ENCODE data around the gene IL10RB. TPM values are rescaled to one million over a fixed set of nuclear protein-coding genes. Genes with fewer than 3 reads are reported as not detected.
"Not testable (repeated sequence)": the region's sequence is repeated elsewhere in the genome, so short reads cannot be mapped to it uniquely, and the experiment has no call there.

Gene IL10RB
- total RNA-seq, 1 experiment from 2014 or later, result 5.0 TPM

DNA sequence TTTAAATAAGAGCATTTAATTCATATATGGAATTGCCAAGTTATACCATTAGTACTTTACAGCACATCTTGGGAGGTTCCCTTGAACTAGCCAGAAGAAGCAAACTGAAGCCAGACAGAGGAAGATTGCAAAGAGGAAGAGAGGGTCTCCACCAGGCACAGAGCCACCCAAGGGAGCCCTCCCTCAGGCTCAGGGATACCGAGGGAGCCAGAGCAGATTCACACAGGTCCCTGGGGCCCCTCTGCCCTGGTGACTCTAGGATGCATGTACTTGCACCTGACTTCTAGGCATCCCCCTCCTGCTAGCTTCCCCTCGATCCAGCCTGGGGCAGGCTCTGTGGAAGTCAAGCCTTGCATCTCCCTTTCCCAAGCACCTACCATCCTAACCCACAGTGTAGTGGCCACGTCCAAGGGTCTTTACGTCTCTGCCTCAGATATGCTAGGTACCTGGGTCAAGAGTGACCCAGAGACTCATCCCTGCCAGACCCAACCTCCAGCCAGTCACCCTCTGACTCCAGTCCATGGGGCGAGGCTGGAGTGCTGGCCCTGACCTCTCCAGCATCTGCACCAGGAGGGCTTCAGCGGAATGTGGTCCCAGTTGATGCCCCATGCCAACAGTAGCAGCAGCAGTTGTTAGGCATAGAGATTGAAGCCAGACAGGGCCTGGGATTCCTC is 30.0 kb upstream of the IL10RB start:
- H3K27me3 ChIP-seq (ENCODE audit: control insufficient read depth, insufficient read depth, low read length), result no peaks in the 10 kb centered on the region
- no peaks in the 10 kb centered on the region for H3K36me3 ChIP-seq (replicated peaks; ENCODE audit: control insufficient read depth, insufficient read depth, low read length)
- H3K4me3 ChIP-seq (ENCODE audit: insufficient read depth, low read depth, low read length), result no peak overlapping the region
- no peak for DNase-seq

GRCh38 chr21:33236766-33237165 is 29.4 kb upstream of the IL10RB start:
- no peak overlapping the region for H3K4me3 ChIP-seq (ENCODE audit: insufficient read depth, low read depth, low read length)
- no peak for DNase-seq

GRCh38 chr21:33237486-33237885 is 28.7 kb upstream of the IL10RB start:
- H3K27me3 ChIP-seq (ENCODE audit: control insufficient read depth, insufficient read depth, low read length), result no peaks in the 10 kb centered on the region
- no peak for DNase-seq
- no peak overlapping the region for H3K4me3 ChIP-seq (ENCODE audit: insufficient read depth, low read depth, low read length)
- H3K36me3 ChIP-seq (replicated peaks; ENCODE audit: control insufficient read depth, insufficient read depth, low read length), result no peaks in the 10 kb centered on the region; the same call in 1 of the 2 replicates

More at GRCh38 chr21:33236766-33237165, 29.4 kb upstream of the IL10RB start:
- H3K36me3 ChIP-seq (replicated peaks; ENCODE audit: control insufficient read depth, insufficient read depth, low read length), result no peaks in the 10 kb centered on the region; the same call in 1 of the 2 replicates
- H3K27me3 ChIP-seq (ENCODE audit: control insufficient read depth, insufficient read depth, low read length), result no peaks in the 10 kb centered on the region

- no peak for DNase-seq
- Histone ChIP-seq H3K27me3 (ENCODE audit: control insufficient read depth, insufficient read depth, low read length) (no peaks in the 10 kb centered on the region), H3K4me3 (ENCODE audit: insufficient read depth, low read depth, low read length) (no peak overlapping the region), H3K36me3 (replicated peaks; ENCODE audit: control insufficient read depth, insufficient read depth, low read length) (no peaks in the 10 kb centered on the region; the same call in 1 of the 2 replicates)
Observed at GRCh38 chr21:33238146-33238545, 28.0 kb upstream of the IL10RB start.

DNA sequence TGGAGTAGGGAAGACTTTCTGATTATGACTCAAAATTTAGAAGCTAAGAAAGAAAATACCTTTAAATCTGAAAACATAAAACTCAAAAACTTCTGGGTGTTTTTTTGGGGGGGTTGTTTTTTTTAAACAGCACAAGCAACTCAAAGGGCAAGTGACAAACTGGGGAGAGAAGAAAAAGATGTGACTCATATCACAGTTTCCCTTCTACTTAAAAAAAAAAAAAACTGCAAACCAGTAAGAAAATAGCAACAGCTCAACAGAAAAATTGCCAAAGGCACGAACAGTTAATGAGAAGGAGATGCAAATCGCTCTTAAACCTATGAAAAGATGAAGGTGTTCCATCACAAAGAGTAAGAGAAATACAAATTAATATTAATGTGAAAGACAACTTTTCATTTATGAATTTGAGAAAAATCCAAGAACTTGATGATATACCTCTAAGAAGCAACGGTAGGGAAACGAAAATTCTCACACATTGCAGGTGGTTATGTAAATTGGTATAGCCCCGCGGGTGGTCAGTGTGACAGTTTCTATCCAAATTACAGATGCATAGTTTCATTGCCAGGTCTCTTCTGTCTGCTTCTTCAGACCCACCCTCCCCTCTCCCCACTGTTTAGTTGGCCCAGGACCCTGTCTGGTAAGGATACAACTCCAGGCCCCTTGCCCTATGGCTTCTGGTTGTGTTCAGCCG is 27.5 kb upstream of the IL10RB start:
- Histone ChIP-seq H3K27me3 (ENCODE audit: control insufficient read depth, insufficient read depth, low read length) (no peaks in the 10 kb centered on the region), H3K36me3 (replicated peaks; ENCODE audit: control insufficient read depth, insufficient read depth, low read length) (no peaks in the 10 kb centered on the region; the same call in 1 of the 2 replicates), H3K4me3 (ENCODE audit: insufficient read depth, low read depth, low read length) (no peak overlapping the region)
- no peak for DNase-seq

GRCh38 chr21:33239559-33240127 is 26.5 kb upstream of the IL10RB start:
- not testable (repeated sequence) for H3K36me3 ChIP-seq (replicated peaks; ENCODE audit: control insufficient read depth, insufficient read depth, low read length); H3K27me3 ChIP-seq (ENCODE audit: control insufficient read depth, insufficient read depth, low read length); H3K4me3 ChIP-seq (ENCODE audit: insufficient read depth, low read depth, low read length); DNase-seq

DNA sequence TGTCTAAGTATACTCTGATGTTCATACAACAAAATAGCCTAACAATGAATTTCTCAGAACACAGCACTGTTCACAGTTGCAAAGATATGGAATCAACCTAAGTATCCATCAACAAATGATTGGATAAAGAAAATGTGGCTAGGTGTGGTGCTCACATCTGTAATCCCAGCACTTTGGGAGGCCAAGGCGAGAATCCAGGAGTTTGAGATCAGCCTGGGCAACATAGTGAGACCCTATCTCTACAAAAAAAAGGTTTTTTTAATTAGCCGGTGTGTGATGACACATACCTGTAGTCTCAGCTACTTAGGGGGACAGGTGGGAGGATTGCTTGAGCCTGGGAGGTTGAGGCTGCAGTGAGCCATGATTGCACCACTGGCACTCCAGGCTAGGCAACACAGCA is 25.8 kb upstream of the IL10RB start:
- no peak overlapping the region for H3K4me3 ChIP-seq (ENCODE audit: insufficient read depth, low read depth, low read length)
- H3K27me3 ChIP-seq (ENCODE audit: control insufficient read depth, insufficient read depth, low read length), result no peaks in the 10 kb centered on the region
- peaks cover under 1% of the 10 kb centered on the region for H3K36me3 ChIP-seq (replicated peaks; ENCODE audit: control insufficient read depth, insufficient read depth, low read length)
- DNase-seq, result no peak

DNA sequence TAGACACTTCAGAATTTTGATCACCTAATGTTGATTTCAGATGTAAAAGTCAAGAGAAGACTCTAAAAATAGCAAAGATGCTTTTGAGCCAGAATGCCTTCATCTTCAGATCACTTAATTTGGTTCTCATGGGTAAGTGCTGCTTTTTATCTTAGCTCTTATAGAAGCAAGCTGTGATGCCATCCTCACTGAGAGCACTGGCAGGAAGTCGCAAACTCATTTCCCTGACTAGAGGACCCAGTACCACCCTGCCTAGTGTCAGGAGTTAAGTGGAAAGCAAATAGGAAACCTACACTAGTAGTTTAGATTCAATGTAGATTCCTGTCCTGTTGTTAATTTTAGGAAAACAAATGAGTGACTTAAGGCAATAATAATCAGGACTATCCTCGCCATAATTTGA is 24.3 kb upstream of the IL10RB start:
- no peak overlapping the region for H3K4me3 ChIP-seq (ENCODE audit: insufficient read depth, low read depth, low read length)
- peaks cover 7% of the 10 kb centered on the region for H3K36me3 ChIP-seq (replicated peaks; ENCODE audit: control insufficient read depth, insufficient read depth, low read length)
- no peak for DNase-seq
- H3K27me3 ChIP-seq (ENCODE audit: control insufficient read depth, insufficient read depth, low read length), result no peaks in the 10 kb centered on the region

GRCh38 chr21:33242846-33243245 is 23.3 kb upstream of the IL10RB start:
- not testable (repeated sequence) for H3K4me3 ChIP-seq (ENCODE audit: insufficient read depth, low read depth, low read length); H3K27me3 ChIP-seq (ENCODE audit: control insufficient read depth, insufficient read depth, low read length); DNase-seq
- H3K36me3 ChIP-seq (replicated peaks; ENCODE audit: control insufficient read depth, insufficient read depth, low read length), result peaks cover 11% of the 10 kb centered on the region

DNA sequence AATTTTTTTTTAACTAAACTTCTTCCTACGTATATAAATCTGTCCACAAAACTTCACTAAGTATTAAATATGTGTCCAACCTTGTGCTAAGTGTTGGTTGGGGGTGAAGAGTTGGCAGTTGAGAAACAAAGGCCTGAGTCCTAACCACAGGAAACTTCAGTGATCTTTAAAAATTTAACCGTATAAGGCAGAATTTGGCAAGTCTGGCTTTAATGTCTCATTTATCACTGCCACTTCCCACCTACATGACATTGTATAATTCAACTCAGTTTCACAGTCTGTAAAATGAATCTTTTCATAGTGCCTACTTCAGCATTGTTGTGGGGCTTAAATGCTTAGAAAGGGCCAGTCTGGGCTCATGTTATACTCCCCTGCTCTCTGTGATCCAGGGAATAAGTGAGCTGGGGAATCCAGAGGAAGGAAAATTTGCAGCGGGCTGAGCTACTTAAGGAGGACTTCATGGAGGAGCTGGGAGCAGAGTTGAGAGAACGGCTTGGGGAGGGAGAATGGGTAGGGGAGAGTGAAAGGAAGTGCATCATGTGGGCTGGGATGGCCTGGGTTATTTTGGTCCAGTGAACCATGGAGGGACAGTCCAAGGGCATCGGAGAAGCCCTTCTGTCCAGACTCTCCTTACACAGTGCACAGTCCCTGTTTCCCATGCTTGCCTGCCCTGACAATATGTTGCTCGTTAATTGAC is 21.9 kb upstream of the IL10RB start:
- H3K36me3 ChIP-seq (replicated peaks; ENCODE audit: control insufficient read depth, insufficient read depth, low read length), result peaks cover 13% of the 10 kb centered on the region
- no peak for DNase-seq
- H3K4me3 ChIP-seq (ENCODE audit: insufficient read depth, low read depth, low read length), result no peak overlapping the region
- H3K27me3 ChIP-seq (ENCODE audit: control insufficient read depth, insufficient read depth, low read length), result no peaks in the 10 kb centered on the region

DNA sequence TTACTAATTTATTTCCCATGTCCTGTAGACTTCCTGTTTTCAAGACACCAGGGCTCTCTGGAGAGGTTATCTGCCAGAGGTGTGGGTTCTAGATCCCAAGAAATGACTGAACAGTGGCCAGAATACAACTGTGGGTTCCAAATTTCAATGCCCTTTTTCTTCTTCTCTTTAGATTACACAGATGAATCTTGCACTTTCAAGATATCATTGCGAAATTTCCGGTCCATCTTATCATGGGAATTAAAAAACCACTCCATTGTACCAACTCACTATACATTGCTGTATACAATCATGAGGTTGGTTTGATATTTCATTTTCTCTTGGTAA is 21.4 kb upstream of the IL10RB start:
- peaks cover 17% of the 10 kb centered on the region for H3K36me3 ChIP-seq (replicated peaks; ENCODE audit: control insufficient read depth, insufficient read depth, low read length)
- no peak overlapping the region for H3K4me3 ChIP-seq (ENCODE audit: insufficient read depth, low read depth, low read length)
- DNase-seq, result no peak
- no peaks in the 10 kb centered on the region for H3K27me3 ChIP-seq (ENCODE audit: control insufficient read depth, insufficient read depth, low read length)

DNA sequence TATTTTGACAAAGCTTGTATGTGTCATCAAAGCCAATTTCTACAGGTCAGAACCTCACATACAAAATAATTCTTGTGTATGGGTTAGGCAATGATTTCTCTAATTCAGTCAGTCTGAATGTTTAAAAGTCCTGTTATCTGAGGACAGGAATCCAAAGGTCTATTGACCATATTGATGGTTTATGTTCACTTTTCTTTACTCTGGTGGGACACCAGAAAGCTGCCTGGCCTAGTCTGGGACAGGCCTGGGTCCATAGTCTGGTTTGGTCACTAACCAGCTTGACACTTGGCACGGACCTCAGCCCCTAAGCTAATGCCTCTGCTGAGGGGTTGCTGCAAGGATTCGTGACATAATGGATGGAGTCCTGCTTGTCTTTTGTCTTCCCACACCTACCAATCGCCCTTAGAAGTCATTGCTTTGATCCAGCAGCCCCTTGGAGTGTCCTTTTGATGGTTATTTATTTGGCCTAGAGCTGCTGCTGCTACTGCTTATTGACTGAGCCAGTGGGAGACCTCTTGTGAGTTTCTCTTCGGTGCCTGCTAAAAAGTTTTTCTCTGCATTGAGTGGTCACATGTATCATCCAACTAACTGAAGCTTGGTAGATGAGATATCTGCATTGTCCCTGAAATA is 20.8 kb upstream of the IL10RB start:
- Histone ChIP-seq H3K36me3 (replicated peaks; ENCODE audit: control insufficient read depth, insufficient read depth, low read length) (peaks cover 17% of the 10 kb centered on the region), H3K27me3 (ENCODE audit: control insufficient read depth, insufficient read depth, low read length) (no peaks in the 10 kb centered on the region), H3K4me3 (ENCODE audit: insufficient read depth, low read depth, low read length) (no peak overlapping the region)
- DNase-seq, result no peak

DNA sequence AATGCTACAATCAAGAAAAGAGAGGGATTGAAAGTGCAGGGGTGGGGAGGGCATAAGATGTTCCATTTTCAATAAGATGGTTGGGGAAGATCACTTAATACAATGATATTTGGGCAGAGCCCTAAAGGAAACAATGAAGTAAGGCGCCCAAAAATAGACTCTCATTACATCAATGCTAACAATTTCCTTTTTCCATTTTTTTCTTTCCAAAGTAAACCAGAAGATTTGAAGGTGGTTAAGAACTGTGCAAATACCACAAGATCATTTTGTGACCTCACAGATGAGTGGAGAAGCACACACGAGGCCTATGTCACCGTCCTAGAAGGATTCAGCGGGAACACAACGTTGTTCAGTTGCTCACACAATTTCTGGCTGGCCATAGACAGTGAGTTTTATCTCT is 19.7 kb upstream of the IL10RB start:
- Histone ChIP-seq H3K27me3 (ENCODE audit: control insufficient read depth, insufficient read depth, low read length) (no peaks in the 10 kb centered on the region), H3K4me3 (ENCODE audit: insufficient read depth, low read depth, low read length) (no peak overlapping the region), H3K36me3 (replicated peaks; ENCODE audit: control insufficient read depth, insufficient read depth, low read length) (peaks cover 17% of the 10 kb centered on the region)
- DNase-seq, result no peak

DNA sequence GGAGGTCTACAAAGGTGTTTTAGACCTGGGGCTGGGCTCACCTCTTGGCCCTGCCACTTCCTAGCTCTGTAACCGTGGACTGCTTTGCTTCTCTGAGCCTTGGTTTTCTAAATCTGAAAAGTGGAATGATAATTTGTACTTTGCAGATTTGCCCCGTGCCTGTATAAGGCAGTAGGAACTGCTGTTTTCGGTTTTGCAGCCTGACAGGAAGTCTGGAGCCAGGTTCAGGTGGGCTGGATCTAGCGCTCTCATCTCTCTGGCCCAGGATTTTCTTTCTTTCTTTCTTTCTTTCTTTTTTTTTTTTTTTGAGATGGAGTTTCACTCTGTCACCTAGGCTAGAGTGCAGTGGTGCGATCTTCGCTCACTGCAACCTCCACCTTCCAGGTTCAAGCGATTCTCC is 19.2 kb upstream of the IL10RB start:
- no peak for DNase-seq
- no peaks in the 10 kb centered on the region for H3K27me3 ChIP-seq (ENCODE audit: control insufficient read depth, insufficient read depth, low read length)
- no peak overlapping the region for H3K4me3 ChIP-seq (ENCODE audit: insufficient read depth, low read depth, low read length)
- peaks cover 17% of the 10 kb centered on the region for H3K36me3 ChIP-seq (replicated peaks; ENCODE audit: control insufficient read depth, insufficient read depth, low read length)

All from H7 (cell line).